GM18499 (cell line): Measurements from ENCODE around the gene TMC8.
A peak's percentile ranks its signal among the peaks of the same experiment; 100 is the strongest.
"Not testable (repeated sequence)": the region's sequence is repeated elsewhere in the genome, so short reads cannot be mapped to it uniquely, and the experiment has no call there.

Experiments
- ATAC-seq: cut with Tn5 transposase; IDR thresholded peaks from one replicate; pipeline ENCODE4 v1.9.1; 2021; ENCODE audit warnings: moderate number of reproducible peaks; ENCODE audit not compliant: insufficient read depth, unreplicated experiment

The TMC8 gene

GRCh38 chr17:78148286-78149016 lies 17.9 kb downstream of the TMC8 start:
- ATAC-seq, result no peak

- no peak for ATAC-seq
Observed at GRCh38 chr17:78151514-78152008, 21.0 kb downstream of the TMC8 start.

GRCh38 chr17:78154903-78155811 lies 24.6 kb downstream of the TMC8 start:
- ATAC-seq, result no peak

- ATAC-seq, result peak; percentile 44
Observed at GRCh38 chr17:78159575-78160158, 29.1 kb downstream of the TMC8 start.

- ATAC-seq, result no peak
Observed at GRCh38 chr17:78163881-78164747, 33.5 kb downstream of the TMC8 start.

- no peak for ATAC-seq
Observed at GRCh38 chr17:78164748-78165607, 34.4 kb downstream of the TMC8 start.

- ATAC-seq, result no peak
Observed at GRCh38 chr17:78166416-78166815, 35.8 kb downstream of the TMC8 start.

- ATAC-seq, result no peak
Observed at GRCh38 chr17:78168242-78168902, 37.8 kb downstream of the TMC8 start, which contains the start of gene SYNGR2. SYNGR2 (plus strand) TSS chr17:78168581; CDS start chr17:78168617, 36 bp downstream.

- no peak for ATAC-seq
Observed at GRCh38 chr17:78168903-78169793, 38.6 kb downstream of the TMC8 start.

- no peak for ATAC-seq
Observed at GRCh38 chr17:78170692-78171590, 40.4 kb downstream of the TMC8 start.

GRCh38 chr17:78171591-78172248 lies 41.1 kb downstream of the TMC8 start:
- ATAC-seq, result not testable (repeated sequence)

- ATAC-seq, result no peak
Observed at GRCh38 chr17:78172249-78173051, 41.9 kb downstream of the TMC8 start.

GRCh38 chr17:78173097-78173715 lies 42.6 kb downstream of the TMC8 start:
- ATAC-seq, result no peak

- ATAC-seq, result no peak
Observed at GRCh38 chr17:78174346-78174869, 43.8 kb downstream of the TMC8 start.
